Measurements from ENCODE around the gene PRRT1. TPM values are rescaled to one million over a fixed set of nuclear protein-coding genes. Genes with fewer than 3 reads are reported as not detected.

Gene PRRT1
- total RNA-seq, 1 experiment from 2014 or later = 1.9 TPM

GRCh38 chr6:32171234-32171633 is 19.5 kb upstream of the PRRT1 start:
- H2BK120ac ChIP-seq (ENCODE audit: low read depth, low read length, poor library complexity, severe bottlenecking) = no peak overlapping the region
- no peak overlapping the region for H3K4me2 ChIP-seq (ENCODE audit: insufficient read depth, insufficient read length, low read length)
- H3T11ph ChIP-seq (ENCODE audit: low read length) = no peak overlapping the region
- Mint-ChIP-seq H3K4me3 (no peak overlapping the region), H3K27ac (0 out of 7 replicates have a peak overlapping the region, but pooled peaks of 1 of the 3 experiments have one; percentile 10), H3K36me3 (ENCODE audit: insufficient read depth in 1 of 3, low read depth in 3 of 3) (peaks cover 36 to 56% (median 45%) of the 10 kb centered on the region in 3 experiments), H3K4me1 (peaks cover 30 to 31% of the 10 kb centered on the region in 2 experiments), H3K27me3 (ENCODE audit: low read depth) (no peaks in the 10 kb centered on the region; the same call in 1 of the 2 replicates), H3K9me3 (no peaks in the 10 kb centered on the region)
- H4K5ac ChIP-seq (ENCODE audit: insufficient read length, low read depth, low read length) = no peak overlapping the region
- H3K79me1 ChIP-seq (ENCODE audit: insufficient read depth, low read depth, low read length, poor library complexity, severe bottlenecking) = no peaks in the 10 kb centered on the region
- H3K27ac ChIP-seq (ENCODE audit: insufficient read length, low read depth, low read length) = no peak overlapping the region
- no peak for TF ChIP-seq CTCF (conservative IDR thresholded peaks at IDR 0.05)
- H3K9me3 ChIP-seq (ENCODE audit: control insufficient read depth, low read depth, low read length) = no peaks in the 10 kb centered on the region
- H4K8ac ChIP-seq (replicated peaks; ENCODE audit: insufficient read length, low read depth, low read length) = no peak overlapping the region
- H3K79me2 ChIP-seq (ENCODE audit: insufficient read depth, low read length) = peaks cover 15% of the 10 kb centered on the region; the same call in 1 of the 2 replicates
- H2BK20ac ChIP-seq (ENCODE audit: low read depth, low read length, poor library complexity, severe bottlenecking) = no peak overlapping the region
- no peak overlapping the region for H2BK5ac ChIP-seq (ENCODE audit: insufficient read length, low read length)
- H3K4ac ChIP-seq (ENCODE audit: low read depth, low read length) = no peak overlapping the region
- no peak overlapping the region for H3K14ac ChIP-seq (ENCODE audit: insufficient read depth, low read length)
- no peak overlapping the region for H3K18ac ChIP-seq (ENCODE audit: insufficient read length, low read depth, low read length)
- H3K23me2 ChIP-seq (ENCODE audit: insufficient read length, low read depth, low read length, poor library complexity, severe bottlenecking) = peaks cover 7% of the 10 kb centered on the region
- no peak overlapping the region for H2AFZ ChIP-seq (ENCODE audit: low read length)
- DNase-seq = no peak
- H2BK12ac ChIP-seq (ENCODE audit: insufficient read length, low read depth, low read length) = no peak overlapping the region
- no peak overlapping the region for H2AK5ac ChIP-seq (ENCODE audit: insufficient read length, low read length)
- H3K27me3 ChIP-seq (ENCODE audit: insufficient read depth, low read length) = no peaks in the 10 kb centered on the region
- H3K56ac ChIP-seq (ENCODE audit: insufficient read length, low read depth, low read length) = no peak overlapping the region
- H2BK15ac ChIP-seq (ENCODE audit: low read depth, low read length) = no peak overlapping the region
- H4K20me1 ChIP-seq (ENCODE audit: control insufficient read depth, insufficient read depth, insufficient read length) = peaks cover 2% of the 10 kb centered on the region
- H3K4me1 ChIP-seq (ENCODE audit: insufficient read depth, low read length) = peaks cover 7% of the 10 kb centered on the region
- no CpG with 5 or more reads among the region's 6 CpGs for WGBS (ENCODE audit: extremely low coverage, insufficient read length, low lambda C conversion rate)
- H3K9ac ChIP-seq (ENCODE audit: extremely low read depth, insufficient read length, low read length) = no peak overlapping the region
- no peak overlapping the region for H4K91ac ChIP-seq (ENCODE audit: insufficient read length, low read depth, low read length)
- H3K23ac ChIP-seq (ENCODE audit: insufficient read length, low read depth, low read length) = no peak overlapping the region

Data from H9 (cell line).